Ascending aorta (tissue), 2 donors: ENCODE measurements around the gene POLR2M. TPM values are rescaled to one million over a fixed set of nuclear protein-coding genes. Genes with fewer than 3 reads are reported as not detected.

Experiments
- DNase-seq, 2 donors: peaks; one replicate each; pipeline ENCODE4 v3.0.0-alpha.2; 2019; ENCODE audit warnings: low spot score in 2 of 2
- H3K27ac ChIP-seq, 2 donors: fragments of 200-600 bp; sonication (generic); one replicate each; pipeline ENCODE4 v1.5.1; 2016 to 2017; ENCODE audit warnings: mild to moderate bottlenecking in 1 of 2
- H3K27me3 ChIP-seq: fragments of 200-600 bp; sonication (generic); one replicate; pipeline ENCODE4 v1.5.1; 2017
- H3K36me3 ChIP-seq, 2 donors: fragments of 200-600 bp; sonication (generic); one replicate each; pipeline ENCODE4 v1.5.1; 2016
- H3K4me1 ChIP-seq, 2 donors: fragments of 200-600 bp; sonication (generic); one replicate each; pipeline ENCODE4 v1.5.1; 2016 to 2017; ENCODE audit warnings: mild to moderate bottlenecking in 1 of 2
- H3K4me3 ChIP-seq, 2 donors: fragments of 200-600 bp; sonication (generic); one replicate each; pipeline ENCODE4 v1.5.1; 2016 to 2017; ENCODE audit warnings: mild to moderate bottlenecking in 1 of 2
- H3K9me3 ChIP-seq, 2 donors: fragments of 200-600 bp; sonication (generic); one replicate each; pipeline ENCODE4 v1.5.1; 2016
- intact Hi-C: fragments of 100-400 bp; cut with DNase I; formaldehyde crosslinking; loops from one replicate; pipeline ENCODE4 v1.15.1; 2023
- total RNA-seq: library from RNA; depleted of rRNA; stranded (reverse); fragments of >200 nt; gene quantifications from one replicate; pipeline ENCODE4 v1.1.0, GENCODE V29; 2016
- TF ChIP-seq, protein P1 (sequence below), 3 experiments: fragments of 200-600 bp in 2 of 3; fragments of 450-650 bp in 1 of 3; sonication (generic) in 2 of 3; IDR thresholded peaks; one replicate each; pipeline ENCODE4 v1.5.1; 2016 to 2019; ENCODE audit warnings: antibody characterized with exemption in 3 of 3, mild to moderate bottlenecking in 1 of 3, moderate library complexity in 1 of 3

Gene POLR2M
- 24.9 TPM for total RNA-seq

DNA sequence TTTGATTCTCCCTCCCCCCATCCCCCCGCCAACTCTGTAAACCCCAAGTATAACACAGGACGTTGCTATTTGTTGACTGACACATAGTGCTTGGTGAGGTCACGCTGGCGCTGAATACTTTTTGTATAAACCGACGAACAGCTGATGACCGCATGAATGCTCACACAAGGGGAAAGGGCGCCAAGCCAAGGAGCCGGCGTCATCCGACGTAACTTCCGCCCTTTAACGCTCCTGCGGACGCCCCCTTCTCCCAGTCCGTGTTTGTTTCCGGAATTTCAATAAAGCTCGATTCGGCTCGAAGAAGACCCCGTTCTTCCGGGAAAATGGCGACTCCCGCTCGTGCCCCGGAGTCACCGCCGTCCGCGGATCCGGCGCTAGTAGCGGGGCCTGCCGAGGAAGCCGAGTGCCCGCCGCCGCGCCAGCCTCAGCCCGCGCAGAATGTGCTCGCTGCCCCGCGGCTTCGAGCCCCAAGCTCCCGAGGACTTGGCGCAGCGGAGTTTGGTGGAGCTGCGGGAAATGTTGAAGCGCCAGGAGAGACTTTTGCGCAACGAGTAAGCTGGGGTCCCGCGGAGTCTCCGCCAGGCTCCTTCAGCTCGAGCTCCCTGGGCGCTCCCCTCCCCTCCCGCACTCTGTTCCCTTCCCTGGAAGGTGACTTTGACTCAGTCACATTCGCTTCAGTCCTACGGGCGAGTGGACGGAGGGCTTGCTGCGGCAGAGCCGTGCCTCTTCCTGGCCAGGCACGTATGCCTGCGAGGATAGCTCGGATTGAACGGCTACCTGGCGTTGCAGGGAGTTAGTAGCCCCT, at the start of gene POLR2M:
Gene POLR2M (plus strand): TSS at position 310 of the 805 bp plus-strand sequence. CDS start 129 bp downstream, at position 439.
- Histone ChIP-seq H3K36me3 (peaks cover 25% of the 10 kb centered on the region in 2 donors), H3K27ac (peak within 1 kb of the TSS; percentile 96 to 97), H3K4me3 (peak within 1 kb of the TSS; percentile 77 to 87), H3K4me1 (peaks cover 0 to 26% of the 10 kb centered on the region in 2 donors), H3K27me3 (no peaks in the 10 kb centered on the region), H3K9me3 (no peaks in the 10 kb centered on the region)
- TF ChIP-seq, protein P1, sequence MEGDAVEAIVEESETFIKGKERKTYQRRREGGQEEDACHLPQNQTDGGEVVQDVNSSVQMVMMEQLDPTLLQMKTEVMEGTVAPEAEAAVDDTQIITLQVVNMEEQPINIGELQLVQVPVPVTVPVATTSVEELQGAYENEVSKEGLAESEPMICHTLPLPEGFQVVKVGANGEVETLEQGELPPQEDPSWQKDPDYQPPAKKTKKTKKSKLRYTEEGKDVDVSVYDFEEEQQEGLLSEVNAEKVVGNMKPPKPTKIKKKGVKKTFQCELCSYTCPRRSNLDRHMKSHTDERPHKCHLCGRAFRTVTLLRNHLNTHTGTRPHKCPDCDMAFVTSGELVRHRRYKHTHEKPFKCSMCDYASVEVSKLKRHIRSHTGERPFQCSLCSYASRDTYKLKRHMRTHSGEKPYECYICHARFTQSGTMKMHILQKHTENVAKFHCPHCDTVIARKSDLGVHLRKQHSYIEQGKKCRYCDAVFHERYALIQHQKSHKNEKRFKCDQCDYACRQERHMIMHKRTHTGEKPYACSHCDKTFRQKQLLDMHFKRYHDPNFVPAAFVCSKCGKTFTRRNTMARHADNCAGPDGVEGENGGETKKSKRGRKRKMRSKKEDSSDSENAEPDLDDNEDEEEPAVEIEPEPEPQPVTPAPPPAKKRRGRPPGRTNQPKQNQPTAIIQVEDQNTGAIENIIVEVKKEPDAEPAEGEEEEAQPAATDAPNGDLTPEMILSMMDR (IDR thresholded peaks at IDR 0.05), result no peak
- intact Hi-C loops, result loop anchor here (1.0 to 10.0 kb wide), 3 partner anchors 9 to 1038 kb away; partner anchors contain the start of gene ADAM10
- peak; percentile 89 to 99 for DNase-seq

DNA sequence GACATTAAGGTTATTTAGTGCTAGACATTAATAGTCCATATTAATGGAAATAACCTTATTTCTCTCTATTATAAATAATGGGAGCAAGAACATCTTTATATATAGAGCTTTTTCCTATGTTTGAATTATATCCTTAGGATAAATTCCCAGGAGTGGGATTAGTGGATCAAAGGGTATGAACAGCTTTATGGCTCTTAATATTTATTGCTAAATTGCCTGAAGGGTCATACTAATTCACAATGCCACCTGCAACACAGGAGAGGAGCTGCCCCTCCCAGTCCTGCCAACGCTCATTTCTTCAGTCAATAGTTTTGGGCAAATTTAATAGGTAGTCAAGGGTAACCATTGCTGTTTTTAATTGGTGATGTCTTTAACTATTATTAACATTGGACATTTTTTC, 48.9 kb upstream of the POLR2M start:
- no peak overlapping the region for H3K27ac ChIP-seq
- no peaks in the 10 kb centered on the region for H3K36me3 ChIP-seq
- no peaks in the 10 kb centered on the region for H3K27me3 ChIP-seq
- intact Hi-C loops, result no loop called here
- TF ChIP-seq, protein P1 (IDR thresholded peaks at IDR 0.05), result no peak
- no peaks in the 10 kb centered on the region for H3K9me3 ChIP-seq
- H3K4me3 ChIP-seq, result no peak overlapping the region
- DNase-seq, result no peak
- no peaks in the 10 kb centered on the region for H3K4me1 ChIP-seq

DNA sequence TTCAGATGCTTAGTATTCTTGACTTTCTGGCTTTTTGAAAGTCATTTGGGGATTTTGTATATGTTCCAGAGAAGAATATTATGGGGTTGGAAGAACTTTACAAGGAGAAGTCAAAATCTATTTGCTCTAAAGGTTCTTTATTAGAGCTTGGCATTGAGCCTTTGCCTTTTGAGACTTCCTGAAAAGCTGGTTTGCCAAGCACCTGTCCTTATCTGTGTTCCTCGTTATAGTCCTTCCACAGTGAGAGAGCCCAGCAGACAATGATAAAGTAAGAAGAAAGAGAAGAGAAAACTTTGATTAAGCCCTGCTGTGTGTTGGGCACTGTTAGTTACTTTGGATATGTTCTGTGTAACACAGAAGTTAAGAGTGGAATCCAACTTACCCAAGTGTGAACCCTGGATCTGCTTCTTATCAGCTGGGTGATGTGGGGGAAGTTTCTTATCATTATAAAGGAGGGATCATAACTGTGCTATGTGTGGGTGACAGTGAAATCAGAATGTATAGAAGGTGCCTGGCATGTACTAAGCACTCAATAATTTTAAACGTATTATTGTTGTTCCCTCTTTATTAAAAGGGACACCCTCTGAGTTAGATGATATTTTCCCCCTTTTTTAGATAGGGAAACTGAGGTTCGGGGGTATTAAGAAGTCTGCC, 44.3 kb upstream of the POLR2M start:
- no peaks in the 10 kb centered on the region for H3K27me3 ChIP-seq
- TF ChIP-seq, protein P1 (IDR thresholded peaks at IDR 0.05), result no peak
- no peak for DNase-seq
- no peaks in the 10 kb centered on the region for H3K4me1 ChIP-seq
- no peaks in the 10 kb centered on the region for H3K36me3 ChIP-seq
- no peaks in the 10 kb centered on the region for H3K9me3 ChIP-seq
- intact Hi-C loops, result no loop called here
- H3K4me3 ChIP-seq, result no peak overlapping the region
- H3K27ac ChIP-seq, result no peak overlapping the region

DNA sequence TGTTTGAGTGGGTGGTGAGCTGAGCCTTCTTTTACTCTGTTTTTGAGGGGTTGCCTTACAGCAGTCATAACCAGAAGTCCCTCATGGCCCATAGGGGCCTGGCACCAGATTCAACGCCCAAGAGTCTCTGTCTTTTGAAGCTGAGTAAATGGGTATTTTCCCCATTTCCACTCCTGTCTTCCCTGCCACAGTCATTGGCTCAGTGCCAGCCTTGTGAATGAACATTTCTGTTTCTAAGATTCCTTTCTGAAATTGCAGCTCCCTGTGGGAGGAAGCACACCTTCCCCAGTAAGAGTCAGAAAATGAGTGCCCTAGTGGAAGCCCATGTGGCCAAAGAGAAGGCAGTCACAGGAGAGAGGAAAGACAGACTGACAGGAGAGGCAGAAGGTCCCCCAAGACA, 43.7 kb upstream of the POLR2M start:
- peaks cover 0 to 2% of the 10 kb centered on the region in 2 donors for H3K4me1 ChIP-seq
- intact Hi-C loops, result no loop called here
- H3K27ac ChIP-seq, result no peak overlapping the region
- TF ChIP-seq, protein P1 (IDR thresholded peaks at IDR 0.05), result no peak
- no peaks in the 10 kb centered on the region for H3K27me3 ChIP-seq
- no peak overlapping the region for H3K4me3 ChIP-seq
- no peaks in the 10 kb centered on the region for H3K36me3 ChIP-seq
- H3K9me3 ChIP-seq, result no peaks in the 10 kb centered on the region
- no peak for DNase-seq

DNA sequence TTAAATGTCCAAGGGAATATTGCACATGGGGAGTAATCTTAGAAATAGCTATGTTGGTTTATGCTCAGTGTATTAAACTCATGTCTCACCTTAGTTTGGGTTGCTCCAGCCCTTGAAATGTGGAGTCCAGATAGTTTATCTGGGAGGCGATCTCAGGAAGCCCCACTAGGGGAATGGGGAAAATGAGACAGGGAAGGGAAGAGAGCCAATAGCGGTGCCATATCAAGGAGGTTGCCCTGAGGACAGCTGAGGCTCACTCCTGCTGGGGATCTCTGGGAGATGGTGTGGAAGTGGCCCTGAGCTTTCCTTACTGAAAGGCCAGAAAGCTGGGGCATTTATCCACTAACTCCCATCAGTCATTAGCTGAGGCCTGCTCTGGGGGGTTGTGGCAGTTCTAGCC, 43.3 kb upstream of the POLR2M start:
- Histone ChIP-seq H3K27ac (no peak overlapping the region), H3K27me3 (no peaks in the 10 kb centered on the region), H3K36me3 (no peaks in the 10 kb centered on the region), H3K4me1 (peaks cover 0 to 4% of the 10 kb centered on the region in 2 donors), H3K4me3 (no peak overlapping the region), H3K9me3 (no peaks in the 10 kb centered on the region)
- TF ChIP-seq, protein P1 (IDR thresholded peaks at IDR 0.05), result no peak
- intact Hi-C loops, result no loop called here
- no peak for DNase-seq
